PC-9 (cell line): ENCODE results near the gene BTG3. TPM values are rescaled to one million over a fixed set of nuclear protein-coding genes. Genes with fewer than 3 reads are reported as not detected.
A peak's percentile ranks its signal among the peaks of the same experiment; 100 is the strongest.

Source experiments
- BruUV-seq: library from RNA; stranded (reverse); fragments of 400-500 nt; replicated peaks from 2 replicates; lab custom pipeline; 2021; lab: Mats Ljungman, UMichigan
- CTCF ChIA-PET: fragments of 300-600 bp; sonication (Branson Sonifier 250); formaldehyde crosslinking; loops from one replicate; lab custom pipeline; 2022; ENCODE audit warnings: antibody characterized with exemption; lab: Charles Lee
- POLR2A ChIA-PET: fragments of 300-600 bp; sonication (Branson Sonifier 250); formaldehyde crosslinking; loops from one replicate; lab custom pipeline; 2022; ENCODE audit warnings: antibody characterized with exemption; ENCODE audit not compliant: unreplicated experiment; lab: Charles Lee
- DNase-seq, 2 experiments: peaks; one replicate each; pipeline versions ENCODE4 v3.0.0 to v3.0.0-alpha.2; 2015 to 2022; ENCODE audit warnings: mixed read lengths in 1 of 2
- H2AFZ ChIP-seq: fragments of 200-600 bp; sonication (generic); 2 replicates; pipeline ENCODE4 v1.8.1; 2017; ENCODE audit warnings: antibody characterized with exemption
- H3F3A ChIP-seq: fragments of 200-600 bp; sonication (generic); 2 replicates; pipeline ENCODE4 v1.8.1; 2017; ENCODE audit warnings: antibody characterized with exemption, mild to moderate bottlenecking, low read depth; ENCODE audit not compliant: insufficient read depth
- H3K27ac ChIP-seq: fragments of 200-600 bp; sonication (generic); 2 replicates; pipeline ENCODE4 v1.6.1; 2016; ENCODE audit warnings: mixed run types
- H3K27me3 ChIP-seq: fragments of 200-600 bp; sonication (generic); 2 replicates; pipeline ENCODE4 v1.6.1; 2016; ENCODE audit warnings: low read depth, mixed run types; ENCODE audit not compliant: insufficient read depth
- H3K36me3 ChIP-seq: fragments of 200-600 bp; sonication (generic); 2 replicates; pipeline ENCODE4 v1.6.1; 2016; ENCODE audit warnings: low read depth, mixed run types
- H3K4me1 ChIP-seq: fragments of 200-600 bp; sonication (generic); replicated peaks from 2 replicates; pipeline ENCODE4 v1.6.1; 2016; ENCODE audit warnings: mixed run types; ENCODE audit not compliant: insufficient read depth
- H3K4me2 ChIP-seq: fragments of 200-600 bp; sonication (generic); 2 replicates; pipeline ENCODE4 v1.6.1; 2017; ENCODE audit warnings: mixed run types
- H3K4me3 ChIP-seq: fragments of 200-600 bp; sonication (generic); 2 replicates; pipeline ENCODE4 v1.6.1; 2016; ENCODE audit warnings: mixed run types
- H3K79me2 ChIP-seq: fragments of 200-600 bp; sonication (generic); 2 replicates; pipeline ENCODE4 v1.6.1; 2017; ENCODE audit warnings: low read depth, mixed run types
- H3K9me2 ChIP-seq: fragments of 200-600 bp; sonication (generic); 2 replicates; pipeline ENCODE4 v1.8.1; 2017; ENCODE audit warnings: mild to moderate bottlenecking; ENCODE audit not compliant: insufficient read depth
- H3K9me3 ChIP-seq: fragments of 200-600 bp; sonication (generic); 2 replicates; pipeline ENCODE4 v1.8.1; 2016; ENCODE audit warnings: low read depth; ENCODE audit not compliant: insufficient read depth
- H4K20me1 ChIP-seq: fragments of 200-600 bp; sonication (generic); 2 replicates; pipeline ENCODE4 v1.8.1; 2017; ENCODE audit not compliant: insufficient read depth
- CTCF ChIP-seq: fragments of 200-600 bp; sonication (generic); conservative IDR thresholded peaks from 2 replicates; pipeline ENCODE4 v1.6.1; 2017; ENCODE audit warnings: mixed run types, antibody characterized with exemption, mild to moderate bottlenecking, moderate library complexity
- EZH2 ChIP-seq: fragments of 200-600 bp; sonication (generic); IDR thresholded peaks from 2 replicates; pipeline ENCODE4 v1.8.0; 2017; ENCODE audit warnings: antibody characterized with exemption, low read depth
- intact Hi-C: fragments of 100-400 bp; cut with micrococcal nuclease; formaldehyde crosslinking; loops from one replicate; pipeline ENCODE4 v1.10.0; 2022; ENCODE audit not compliant: unreplicated experiment
- total RNA-seq: library from RNA; stranded (reverse); gene quantifications from 2 replicates; pipeline ENCODE4 v1.2.3, GENCODE V29; 2021

Gene BTG3
- total RNA-seq, 1 experiment from 2014 or later, result 24.3 TPM

GRCh38 chr21:17597680-17598079 is 15.0 kb downstream of the BTG3 start:
- H3K27ac ChIP-seq, result no peak overlapping the region
- POLR2A ChIA-PET, result interaction anchor here (0.5 kb wide), 1 partner anchor 33 kb away, joined by 5 read pairs; no protein-coding TSS in a partner anchor
- no peaks in the 10 kb centered on the region for H3K27me3 ChIP-seq
- BruUV-seq, result no TSS peak
- CTCF ChIA-PET, result no interaction called here
- H3K4me2 ChIP-seq, result no peak overlapping the region
- no peaks in the 10 kb centered on the region; the same call in 1 of the 2 replicates for H4K20me1 ChIP-seq
- 0 out of 2 replicates have a peak, but pooled peaks cover 4% of the 10 kb centered on the region for H3F3A ChIP-seq
- no peaks in the 10 kb centered on the region for H3K79me2 ChIP-seq
- no peak for TF ChIP-seq CTCF
- TF ChIP-seq EZH2, result no peak
- no peaks in the 10 kb centered on the region for H3K9me2 ChIP-seq
- DNase-seq, result no peak
- H3K4me3 ChIP-seq, result no peak overlapping the region
- 0 out of 2 replicates have a peak, but pooled peaks cover 2% of the 10 kb centered on the region for H3K4me1 ChIP-seq
- H3K36me3 ChIP-seq, result peaks cover 31% of the 10 kb centered on the region
- intact Hi-C loops, result no loop called here
- H3K9me3 ChIP-seq, result no peaks in the 10 kb centered on the region
- no peak overlapping the region for H2AFZ ChIP-seq

GRCh38 chr21:17590430-17590829 is 22.3 kb downstream of the BTG3 start:
- Histone ChIP-seq H2AFZ (no peak overlapping the region), H3K9me3 (no peaks in the 10 kb centered on the region), H3K27me3 (no peaks in the 10 kb centered on the region), H3K4me1 (no peaks in the 10 kb centered on the region), H3K9me2 (no peaks in the 10 kb centered on the region), H3K4me2 (no peak overlapping the region), H3F3A (peaks cover 7% of the 10 kb centered on the region), H3K79me2 (no peaks in the 10 kb centered on the region), H4K20me1 (no peaks in the 10 kb centered on the region; the same call in 1 of the 2 replicates), H3K27ac (0 out of 2 replicates have a peak overlapping the region, but pooled peaks have one; percentile 2), H3K36me3 (peaks cover 8% of the 10 kb centered on the region), H3K4me3 (no peak overlapping the region)
- DNase-seq, result no peak
- no TSS peak for BruUV-seq
- ChIA-PET CTCF (interaction anchor here (0.6 kb wide), 1 partner anchor 1930 kb away, joined by 3 read pairs; no protein-coding TSS in a partner anchor), POLR2A (no interaction called here)
- TF ChIP-seq EZH2 (no peak), CTCF (no peak)
- intact Hi-C loops, result no loop called here

- TF ChIP-seq EZH2 (no peak), CTCF (peak; percentile 75)
- no peak overlapping the region for H3K4me3 ChIP-seq
- BruUV-seq, result no TSS peak
- H3F3A ChIP-seq, result no peaks in the 10 kb centered on the region; the same call in 1 of the 2 replicates
- H3K9me3 ChIP-seq, result no peaks in the 10 kb centered on the region
- no peaks in the 10 kb centered on the region for H3K9me2 ChIP-seq
- H3K4me2 ChIP-seq, result no peak overlapping the region
- no peak overlapping the region for H3K27ac ChIP-seq
- no peaks in the 10 kb centered on the region for H3K4me1 ChIP-seq
- peak in 1 of 2 experiments; percentile 38 for DNase-seq
- H4K20me1 ChIP-seq, result no peaks in the 10 kb centered on the region
- no peaks in the 10 kb centered on the region for H3K27me3 ChIP-seq
- ChIA-PET CTCF (interaction anchor here (0.7 to 1.7 kb wide), 2 partner anchors 27 to 199 kb away, joined by 5 to 12 read pairs; no protein-coding TSS in a partner anchor), POLR2A (interaction anchor here (0.6 kb wide), 1 partner anchor 1853 kb away, joined by 3 read pairs; no protein-coding TSS in a partner anchor)
- H3K79me2 ChIP-seq, result no peaks in the 10 kb centered on the region
- intact Hi-C loops, result loop anchor here (1.0 kb wide), 1 partner anchor 199 kb away; no protein-coding TSS in a partner anchor
- no peaks in the 10 kb centered on the region for H3K36me3 ChIP-seq
- no peak overlapping the region for H2AFZ ChIP-seq
These were observed 26.7 kb downstream of the BTG3 start for GRCh38 chr21:17585875-17586450.
